ENCODE results near the gene OPRM1. TPM values are rescaled to one million over a fixed set of nuclear protein-coding genes. Genes with fewer than 3 reads are reported as not detected.

OPRM1 gene
- total RNA-seq, 1 donor from 2014 or later: not detected

DNA sequence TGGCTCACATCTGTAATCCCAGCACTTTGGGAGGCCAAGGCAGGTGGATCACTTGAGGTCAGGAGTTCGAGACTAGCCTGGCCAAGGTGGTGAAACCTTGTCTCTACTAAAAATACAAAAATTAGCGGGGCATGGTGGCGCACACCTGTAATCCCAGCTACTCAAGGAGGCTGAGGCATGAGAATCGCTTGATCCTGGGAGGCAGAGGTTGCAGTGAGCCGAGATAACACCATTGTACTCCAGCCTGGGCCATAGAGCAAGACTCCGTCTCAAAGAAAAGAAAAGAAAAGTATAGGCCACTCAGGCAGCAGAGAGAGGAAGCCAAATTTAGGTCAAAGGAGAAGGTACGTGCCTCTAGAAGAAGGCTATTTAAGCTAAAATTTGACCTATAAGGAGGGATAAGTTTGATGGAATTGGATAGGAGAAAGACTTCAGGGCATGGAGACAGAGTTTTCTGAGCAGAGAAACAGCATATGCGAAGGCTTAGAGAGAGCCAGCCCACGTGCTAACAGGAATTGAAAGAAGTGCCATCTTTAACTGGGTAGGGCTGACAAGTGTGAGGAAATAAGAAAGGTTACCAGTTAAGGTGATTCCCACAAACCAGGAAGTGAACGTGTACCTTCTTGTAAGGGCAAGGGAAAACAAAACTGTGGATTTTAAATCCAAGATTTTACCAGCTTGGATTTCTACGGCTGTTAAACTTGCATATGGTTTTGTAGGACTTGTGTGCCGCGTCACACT, 203.7 kb downstream of the OPRM1 start:
- Mint-ChIP-seq H3K4me1 (peaks cover 8% of the 10 kb centered on the region), H3K27me3 (ENCODE audit: low read depth) (no peaks in the 10 kb centered on the region), H3K36me3 (ENCODE audit: low read depth) (no peaks in the 10 kb centered on the region), H3K4me3 (no peak overlapping the region), H3K9me3 (no peaks in the 10 kb centered on the region), H3K27ac (ENCODE audit: unreplicated experiment) (no peak overlapping the region)
- no peak for DNase-seq (ENCODE audit: low read depth, low spot score)
- no peak for TF ChIP-seq CTCF (conservative IDR thresholded peaks at IDR 0.05)

DNA sequence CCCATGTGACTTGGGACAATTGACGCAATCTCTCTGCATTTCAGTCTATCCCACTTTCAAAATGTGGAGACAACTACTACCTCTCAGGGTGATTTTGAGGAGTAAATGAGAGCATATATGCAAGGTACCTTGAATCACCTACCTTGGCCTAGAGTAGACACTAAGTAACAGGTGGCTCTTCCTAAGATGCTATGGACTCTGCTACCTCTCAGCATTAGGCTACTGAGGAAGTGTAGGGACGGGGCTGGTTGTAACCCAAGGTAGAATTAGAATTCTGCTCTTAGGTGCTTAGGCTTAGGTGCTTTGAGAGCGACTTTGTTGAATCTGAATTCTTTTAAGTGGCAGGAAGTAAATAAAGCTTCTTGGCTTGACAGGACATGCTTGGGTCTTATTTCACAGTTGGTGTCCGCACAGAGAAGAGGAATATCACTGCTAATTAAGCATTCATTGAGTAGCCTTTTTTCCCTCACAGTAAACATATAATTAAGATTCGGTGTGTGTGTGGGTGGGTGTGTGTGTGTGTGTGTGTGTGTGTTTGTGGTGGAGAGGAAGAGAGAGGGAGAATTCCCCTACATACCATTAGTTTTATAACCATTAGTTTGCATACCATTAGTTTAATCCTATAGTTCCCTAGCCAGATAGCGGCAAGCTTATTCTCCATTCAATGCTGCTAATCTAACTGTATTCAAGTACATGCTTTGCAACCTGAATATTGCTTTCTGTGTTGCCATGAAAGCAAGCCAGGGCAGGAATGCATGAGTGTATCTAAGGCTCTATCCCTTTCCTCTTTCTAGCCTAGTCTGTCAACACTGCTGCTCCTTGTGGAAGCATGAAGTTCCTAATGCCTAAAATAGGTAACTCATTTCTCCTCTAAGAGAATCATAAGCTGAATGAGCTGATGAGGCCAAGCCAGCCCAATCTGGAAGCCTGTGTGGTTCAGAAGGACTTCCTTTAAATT, 205.0 kb downstream of the OPRM1 start:
- Mint-ChIP-seq H3K4me3 (no peak overlapping the region), H3K4me1 (peaks cover 8% of the 10 kb centered on the region), H3K27ac (ENCODE audit: unreplicated experiment) (no peak overlapping the region), H3K27me3 (ENCODE audit: low read depth) (no peaks in the 10 kb centered on the region), H3K36me3 (ENCODE audit: low read depth) (no peaks in the 10 kb centered on the region), H3K9me3 (no peaks in the 10 kb centered on the region)
- TF ChIP-seq CTCF (conservative IDR thresholded peaks at IDR 0.05): no peak
- DNase-seq (ENCODE audit: low read depth, low spot score): no peak

DNA sequence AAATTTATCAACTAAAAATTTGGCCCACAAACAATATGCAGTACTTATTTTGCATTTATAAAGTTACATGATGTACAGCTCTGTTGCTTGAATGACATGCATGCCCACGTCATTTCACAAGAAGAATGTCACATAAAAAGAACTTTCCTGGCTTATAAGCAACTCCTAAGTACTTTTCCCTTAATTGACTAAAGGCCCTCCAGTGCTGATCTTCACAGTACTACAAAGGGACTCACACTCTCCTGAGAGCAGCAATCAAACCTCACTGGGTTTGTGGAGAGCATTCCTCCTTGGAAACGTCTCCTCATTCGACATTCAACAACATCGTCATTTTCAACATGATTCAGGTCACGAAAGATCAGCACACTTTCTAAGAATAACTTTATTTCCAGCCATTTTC, 206.5 kb downstream of the OPRM1 start:
- Mint-ChIP-seq H3K9me3 (no peaks in the 10 kb centered on the region), H3K4me3 (no peak overlapping the region), H3K36me3 (ENCODE audit: low read depth) (no peaks in the 10 kb centered on the region)

DNA sequence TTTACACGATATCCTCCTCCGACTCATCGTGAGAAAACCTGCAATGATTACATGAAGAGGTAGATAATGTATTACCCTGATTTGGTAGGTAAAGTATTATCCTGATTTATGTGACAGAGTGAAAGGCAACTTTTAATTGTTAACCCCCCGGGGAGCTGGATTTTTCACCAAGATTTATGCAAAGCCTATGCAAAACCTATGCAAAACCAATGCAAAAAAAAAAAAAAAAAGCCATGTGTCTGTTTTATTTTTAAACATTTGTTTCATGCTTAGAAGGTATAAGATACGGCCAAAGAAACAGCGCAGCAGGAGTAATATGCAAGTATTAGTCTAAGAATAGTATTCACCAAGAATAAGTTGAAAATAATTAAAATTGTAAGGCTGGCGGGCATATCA, 207.7 kb downstream of the OPRM1 start:
- Mint-ChIP-seq H3K9me3 (no peaks in the 10 kb centered on the region), H3K27ac (ENCODE audit: unreplicated experiment) (no peak overlapping the region), H3K27me3 (ENCODE audit: low read depth) (no peaks in the 10 kb centered on the region), H3K4me1 (peaks cover 8% of the 10 kb centered on the region), H3K4me3 (no peak overlapping the region), H3K36me3 (ENCODE audit: low read depth) (no peaks in the 10 kb centered on the region)
- no peak for TF ChIP-seq CTCF (conservative IDR thresholded peaks at IDR 0.05)
- no peak for DNase-seq (ENCODE audit: low read depth, low spot score)

More for the DNA sequence above, 206.5 kb downstream of the OPRM1 start:
- TF ChIP-seq CTCF (conservative IDR thresholded peaks at IDR 0.05): no peak
- Mint-ChIP-seq H3K27ac (ENCODE audit: unreplicated experiment) (no peak overlapping the region), H3K4me1 (peaks cover 8% of the 10 kb centered on the region), H3K27me3 (ENCODE audit: low read depth) (no peaks in the 10 kb centered on the region)
- DNase-seq (ENCODE audit: low read depth, low spot score): no peak

DNA sequence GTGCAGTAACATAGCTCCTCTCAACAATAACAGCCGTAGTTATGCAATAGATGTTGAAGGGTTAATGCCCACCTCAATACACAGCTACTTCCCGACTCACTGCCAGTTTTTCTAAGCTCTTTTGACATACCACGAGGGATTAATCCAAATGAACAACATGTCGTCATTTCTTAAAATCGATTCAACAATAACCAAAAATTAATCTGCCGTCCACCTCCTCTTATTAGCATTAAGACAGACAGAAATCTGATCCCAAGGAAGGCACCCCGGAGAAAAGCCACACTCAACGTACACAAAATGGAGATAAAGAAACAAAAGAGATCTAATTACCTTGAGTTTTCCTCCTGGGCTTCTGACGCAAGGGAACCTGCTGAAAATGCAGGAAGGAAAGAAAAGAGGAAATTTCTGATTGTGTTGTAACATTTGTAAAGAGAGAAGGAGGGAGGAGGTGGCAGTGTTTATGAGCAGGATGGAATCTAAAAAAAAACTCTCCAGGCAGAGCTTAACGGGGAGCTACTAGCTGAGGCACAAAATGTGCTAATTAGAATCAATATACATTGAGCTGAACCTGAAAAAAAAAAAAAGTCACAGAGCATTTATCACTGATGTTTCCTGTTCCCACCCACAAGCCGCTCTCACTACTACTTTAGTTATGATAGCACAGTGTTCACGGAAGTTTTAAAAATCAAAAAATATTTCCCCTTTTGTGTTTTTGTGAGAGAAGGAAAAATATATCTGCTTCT, 208.2 kb downstream of the OPRM1 start:
- no peak for TF ChIP-seq CTCF (conservative IDR thresholded peaks at IDR 0.05)
- H3K36me3 Mint-ChIP-seq (ENCODE audit: low read depth): no peaks in the 10 kb centered on the region
- no peak for DNase-seq (ENCODE audit: low read depth, low spot score)
- peak overlapping the region; percentile 4 for H3K4me3 Mint-ChIP-seq
- peaks cover 8% of the 10 kb centered on the region for H3K4me1 Mint-ChIP-seq
- H3K27ac Mint-ChIP-seq (ENCODE audit: unreplicated experiment): no peak overlapping the region
- no peaks in the 10 kb centered on the region for H3K27me3 Mint-ChIP-seq (ENCODE audit: low read depth)
- no peaks in the 10 kb centered on the region for H3K9me3 Mint-ChIP-seq

Data from neural crest cell (in vitro differentiated cells).